ENCODE results near the gene EVA1A. TPM values are rescaled to one million over a fixed set of nuclear protein-coding genes. Genes with fewer than 3 reads are reported as not detected.

EVA1A gene
- total and polyA plus RNA-seq, 2 of the 8 experiments (the other 6 are each of a cell fraction or from before 2014, with no cell fraction given), result 2.4 to 4.3 TPM

DNA sequence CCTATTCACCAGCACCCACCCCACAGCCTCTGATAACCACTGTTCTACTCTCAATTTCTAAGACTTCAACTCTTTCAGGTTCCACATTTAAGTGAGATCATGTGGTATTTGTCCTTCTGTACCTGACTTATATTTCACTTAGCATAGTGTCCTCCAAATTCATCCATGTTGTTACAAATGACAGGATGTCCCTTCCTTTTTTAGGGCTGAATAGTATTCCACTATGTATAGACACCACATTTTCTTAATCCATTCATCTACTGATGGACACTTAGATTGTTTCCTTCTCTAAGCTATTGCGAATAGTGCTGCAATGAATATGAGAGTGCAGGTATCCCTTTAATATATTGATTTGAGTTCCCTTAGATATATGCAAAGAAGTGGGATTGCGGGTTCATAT lies 100.1 kb downstream of the EVA1A start:
- no peak overlapping the region for H2BK12ac ChIP-seq (ENCODE audit: low read depth, low read length)
- FAIRE-seq, result no peak
- DNase-seq (ENCODE audit: low read depth in 1 of 2, low spot score in 2 of 2), result no peak
- H2BK120ac ChIP-seq (replicated peaks; ENCODE audit: low read depth, low read length), result no peak overlapping the region
- ChIA-PET CTCF (ENCODE audit: partially characterized antibody) (interaction anchor here (1.2 to 1.8 kb wide), 3 partner anchors 17 to 302 kb away, joined by 3 to 7 read pairs (median 5); no protein-coding TSS in a partner anchor), POLR2A (ENCODE audit: partially characterized antibody) (no interaction called here)
- no peak overlapping the region for H3K4me3 ChIP-seq (ENCODE audit: extremely low read depth in 1 of 4, insufficient read depth in 2 of 4, low read depth in 3 of 4, low read length in 4 of 4)
- no peaks in the 10 kb centered on the region for H3K23me2 ChIP-seq (ENCODE audit: low read depth, low read length)
- H3K4me2 ChIP-seq (ENCODE audit: insufficient read depth in 1 of 2, low read depth in 2 of 2, low read length in 2 of 2), result no peak overlapping the region
- no peaks in the 10 kb centered on the region for H4K20me1 ChIP-seq (replicated peaks in 1 of 2; ENCODE audit: control insufficient read depth in 1 of 2, insufficient read depth in 2 of 2, low read length in 2 of 2)
- no peak overlapping the region for H4K91ac ChIP-seq (replicated peaks; ENCODE audit: insufficient read length, low read length)
- no peak overlapping the region for H4K8ac ChIP-seq (ENCODE audit: extremely low read depth, insufficient read depth, low read length)
- H3K14ac ChIP-seq (ENCODE audit: insufficient read length), result no peak overlapping the region
- H2AK5ac ChIP-seq (ENCODE audit: low read depth, low read length), result no peak overlapping the region
- H3K4ac ChIP-seq (replicated peaks; ENCODE audit: insufficient read length, low read depth, low read length), result no peak overlapping the region
- H4K5ac ChIP-seq (ENCODE audit: insufficient read length, low read depth, low read length), result no peak overlapping the region
- no peaks in the 10 kb centered on the region for H3K9me3 ChIP-seq (ENCODE audit: insufficient read depth in 2 of 2, low read depth in 1 of 2, low read length in 1 of 2)
- no peak overlapping the region for H3K23ac ChIP-seq (ENCODE audit: insufficient read length)
- H3K27me3 ChIP-seq (replicated peaks in 1 of 4; ENCODE audit: control insufficient read depth in 3 of 4, extremely low read depth in 1 of 4, insufficient read depth in 3 of 4, low read length in 3 of 4), result no peaks in the 10 kb centered on the region
- WGBS, 2 experiments (ENCODE audit: extremely low coverage in 1 of 2, insufficient coverage in 1 of 2, insufficient read length in 1 of 2, insufficient replicate concordance in 2 of 2, low coverage in 1 of 2, low lambda C conversion rate in 2 of 2, missing lambda C conversion rate in 1 of 2), result 88% methylated on average over 2 of the region's 2 CpGs; no CpG with 5 or more reads in 1 of the 2 experiments
- H3K4me1 ChIP-seq (replicated peaks in 1 of 4; ENCODE audit: control insufficient read depth in 3 of 4, insufficient read depth in 4 of 4, low read length in 3 of 4), result peaks cover 0 to 3% (median 0%) of the 10 kb centered on the region in 4 experiments; a peak in 1 of 7 replicates
- H2BK5ac ChIP-seq (ENCODE audit: low read depth, low read length), result no peak overlapping the region
- H3K79me1 ChIP-seq (ENCODE audit: low read depth, low read length), result no peaks in the 10 kb centered on the region
- no peak overlapping the region for H2AFZ ChIP-seq (ENCODE audit: low read length)
- no peaks in the 10 kb centered on the region for H3K79me2 ChIP-seq (ENCODE audit: control insufficient read depth in 1 of 2, insufficient read depth in 2 of 2, low read length in 2 of 2)
- no peak overlapping the region for H2BK15ac ChIP-seq (ENCODE audit: low read length)
- H3K36me3 ChIP-seq (ENCODE audit: control insufficient read depth in 2 of 4, insufficient read depth in 4 of 4, low read length in 3 of 4), result no peaks in the 10 kb centered on the region
- no peak overlapping the region for H3K56ac ChIP-seq (replicated peaks; ENCODE audit: insufficient read length, low read depth, low read length)
- no peak overlapping the region for H3K9ac ChIP-seq (replicated peaks in 1 of 4; ENCODE audit: extremely low read depth in 1 of 4, low read depth in 3 of 4, low read length in 3 of 4)
- no peak overlapping the region for H2BK20ac ChIP-seq (ENCODE audit: low read length)
- no peak overlapping the region for H3K27ac ChIP-seq (ENCODE audit: low read depth, low read length)
- H3K18ac ChIP-seq (ENCODE audit: extremely low read depth, low read length), result no peak overlapping the region

Data from H1 (cell line).